ENCODE measurements around the gene TMEM141. TPM values are rescaled to one million over a fixed set of nuclear protein-coding genes. Genes with fewer than 3 reads are reported as not detected.
"Not testable (repeated sequence)": the region's sequence is repeated elsewhere in the genome, so short reads cannot be mapped to it uniquely, and the experiment has no call there.

TMEM141 gene
- total RNA-seq, 5 donors from 2014 or later (not counting 1 experiment from before 2014, with no cell fraction given): 24.4 to 53.5 (median 45.8) TPM

DNA sequence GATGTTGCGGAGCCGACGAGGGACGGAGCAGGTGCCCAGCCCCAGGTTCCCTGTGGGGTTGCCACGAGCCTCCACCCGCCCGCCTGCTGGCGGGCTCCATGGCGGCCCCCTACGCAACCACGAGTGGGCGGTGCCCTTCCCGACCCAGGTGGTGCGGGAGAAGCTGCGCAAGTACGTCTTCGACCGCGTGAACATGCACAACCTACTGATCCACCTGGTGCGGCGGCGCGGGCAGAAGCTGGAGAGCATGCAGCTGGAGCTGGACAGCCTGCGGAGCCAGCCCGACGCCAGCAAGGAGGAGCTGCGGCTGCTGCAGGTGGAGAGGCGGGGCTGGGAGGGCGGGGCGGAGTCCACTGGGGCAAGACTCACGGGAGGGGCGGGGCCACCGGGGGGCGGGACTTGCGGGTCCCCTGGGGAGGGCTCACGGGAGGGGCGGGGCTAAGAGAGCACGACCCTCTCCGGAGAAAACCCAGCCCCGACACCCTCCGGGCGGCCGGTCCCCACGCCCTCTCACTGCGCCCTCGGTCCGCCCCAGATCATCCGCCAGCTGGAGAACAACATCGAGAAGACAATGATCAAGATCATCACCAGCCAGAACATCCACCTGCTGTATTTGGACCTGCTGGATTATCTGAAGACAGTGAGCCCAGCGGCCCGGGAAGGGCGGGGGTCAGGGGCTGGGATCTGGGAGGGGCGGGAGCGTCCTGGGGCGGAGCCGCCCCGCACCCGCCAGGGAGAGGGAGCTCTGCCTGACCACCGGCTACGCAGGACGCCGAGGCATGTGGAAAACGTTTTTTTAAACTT is 8.9 kb downstream of the TMEM141 start:
- peaks cover 4 to 36% of the 10 kb centered on the region in 2 experiments for H3K4me1 ChIP-seq (ENCODE audit: control insufficient read depth in 1 of 2, extremely low read depth in 1 of 2, insufficient read depth in 2 of 2, low read length in 2 of 2)
- peak overlapping the region; percentile 64 to 71 for H3K4me3 ChIP-seq (ENCODE audit: control insufficient read depth in 1 of 2, extremely low read depth in 1 of 2, low read length in 1 of 2)
- H3K27me3 Mint-ChIP-seq: peaks cover 0 to 2% of the 10 kb centered on the region in 2 donors
- ATAC-seq (replicated peaks in 1 of 4): peak; percentile 77 to 88 (median 82)
- ChIA-PET POLR2A (interaction anchor here (0.5 to 0.7 kb wide), 5 partner anchors 11 to 333 kb away, joined by 3 to 9 read pairs (median 3); no protein-coding TSS in a partner anchor), CTCF (interaction anchor here in 1 of 2 donors (0.5 to 0.6 kb wide), 2 partner anchors 271 to 387 kb away, joined by 3 to 4 read pairs; no protein-coding TSS in a partner anchor)
- H3K4me3 Mint-ChIP-seq: peak overlapping the region; percentile 78 to 81 (median 78)
- DNase-seq: peak; percentile 70 to 96 (median 85)
- peaks cover 0 to 32% of the 10 kb centered on the region in 2 experiments for H3K27me3 ChIP-seq (replicated peaks in 1 of 2; ENCODE audit: control insufficient read depth in 2 of 2, extremely low read depth in 1 of 2, insufficient read depth in 2 of 2, low read length in 1 of 2)
- no peaks in the 10 kb centered on the region for H3K36me3 Mint-ChIP-seq
- H3K36me3 ChIP-seq (ENCODE audit: control insufficient read depth in 2 of 2, extremely low read depth in 1 of 2, insufficient read depth in 1 of 2, low read length in 1 of 2): no peaks in the 10 kb centered on the region
- peak overlapping the region in 1 of 2 donors; percentile 58 for H3K27ac Mint-ChIP-seq
- no peak overlapping the region for H3K27ac ChIP-seq (ENCODE audit: low read length)
- peaks cover 31 to 35% (median 34%) of the 10 kb centered on the region in 3 donors for H3K4me1 Mint-ChIP-seq
- WGBS (ENCODE audit: insufficient coverage): under 1% methylated on average over 45 of the region's 63 CpGs
- H3K9me3 ChIP-seq: no peaks in the 10 kb centered on the region
- no peaks in the 10 kb centered on the region for H3K9me3 Mint-ChIP-seq

DNA sequence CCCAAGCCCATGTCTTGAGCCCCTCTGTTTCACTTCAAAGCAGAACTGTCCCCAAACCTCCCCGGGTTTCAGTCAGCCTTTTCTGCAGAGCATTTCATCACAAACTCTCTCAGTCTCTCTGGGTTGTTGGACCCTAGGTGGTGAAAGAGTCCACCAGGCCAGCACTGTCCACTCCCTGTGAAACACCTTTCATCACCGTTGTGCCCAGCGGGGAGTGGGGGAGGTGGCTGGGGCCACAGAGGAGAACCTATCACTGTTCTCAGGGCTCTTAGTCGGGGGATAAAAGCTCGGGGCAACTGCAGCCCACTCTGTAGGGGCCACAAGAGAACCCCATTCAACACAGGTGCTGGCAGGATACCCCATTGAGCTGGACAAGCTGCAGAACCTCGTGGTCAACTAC is 11.2 kb downstream of the TMEM141 start:
- DNase-seq (no peak), ATAC-seq (replicated peaks in 1 of 4) (no peak)
- H3K27ac ChIP-seq (ENCODE audit: low read length): no peak overlapping the region
- peaks cover 0 to 32% of the 10 kb centered on the region in 2 experiments for H3K27me3 ChIP-seq (replicated peaks in 1 of 2; ENCODE audit: control insufficient read depth in 2 of 2, extremely low read depth in 1 of 2, insufficient read depth in 2 of 2, low read length in 1 of 2)
- H3K4me3 ChIP-seq (ENCODE audit: control insufficient read depth in 1 of 2, extremely low read depth in 1 of 2, low read length in 1 of 2): no peak overlapping the region
- ChIA-PET CTCF (no interaction called here), POLR2A (no interaction called here)
- no peaks in the 10 kb centered on the region for H3K27me3 Mint-ChIP-seq
- peaks cover 10 to 45% of the 10 kb centered on the region in 2 experiments for H3K4me1 ChIP-seq (ENCODE audit: control insufficient read depth in 1 of 2, extremely low read depth in 1 of 2, insufficient read depth in 2 of 2, low read length in 2 of 2)
- no peaks in the 10 kb centered on the region for H3K9me3 ChIP-seq
- no peaks in the 10 kb centered on the region for H3K36me3 Mint-ChIP-seq
- 83% methylated on average over 2 of the region's 6 CpGs for WGBS (ENCODE audit: insufficient coverage)
- peaks cover 0 to 4% of the 10 kb centered on the region in 2 donors for H3K36me3 ChIP-seq (ENCODE audit: control insufficient read depth in 2 of 2, extremely low read depth in 1 of 2, insufficient read depth in 1 of 2, low read length in 1 of 2)
- H3K4me3 Mint-ChIP-seq: peak overlapping the region in 1 of 3 donors; percentile 23
- no peak overlapping the region for H3K27ac Mint-ChIP-seq
- peaks cover 27 to 34% (median 33%) of the 10 kb centered on the region in 3 donors for H3K4me1 Mint-ChIP-seq
- no peaks in the 10 kb centered on the region for H3K9me3 Mint-ChIP-seq

DNA sequence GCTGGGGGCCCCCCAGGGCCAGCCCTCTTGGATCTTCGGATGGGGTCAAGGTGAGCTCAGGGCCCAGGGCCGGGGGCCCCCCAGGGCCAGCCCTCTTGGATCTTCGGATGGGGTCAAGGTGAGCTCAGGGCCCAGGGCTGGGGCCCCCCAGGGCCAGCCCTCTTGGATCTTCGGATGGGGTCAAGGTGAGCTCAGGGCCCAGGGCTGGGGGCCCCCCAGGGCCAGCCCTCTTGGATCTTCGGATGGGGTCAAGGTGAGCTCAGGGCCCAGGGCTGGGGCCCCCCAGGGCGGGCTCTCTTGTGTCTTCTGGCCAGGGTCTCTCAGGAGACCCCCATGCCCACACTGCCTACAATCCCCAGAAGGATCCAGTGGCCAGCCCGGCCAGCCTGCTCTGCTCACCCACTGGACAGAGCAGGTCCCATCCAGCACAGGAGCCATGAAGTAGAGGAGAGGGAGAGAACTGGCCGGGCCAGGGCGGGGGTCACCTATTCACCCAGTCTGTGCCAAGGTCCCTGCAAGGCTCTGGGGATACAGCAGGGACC is 11.9 kb downstream of the TMEM141 start:
- H3K27ac Mint-ChIP-seq; H3K36me3 ChIP-seq (ENCODE audit: control insufficient read depth in 2 of 2, extremely low read depth in 1 of 2, insufficient read depth in 1 of 2, low read length in 1 of 2); CTCF ChIA-PET; ATAC-seq (replicated peaks in 1 of 4); H3K9me3 ChIP-seq; DNase-seq; H3K9me3 Mint-ChIP-seq; POLR2A ChIA-PET; H3K27ac ChIP-seq (ENCODE audit: low read length); H3K4me3 Mint-ChIP-seq; H3K27me3 Mint-ChIP-seq; H3K36me3 Mint-ChIP-seq; H3K4me3 ChIP-seq (ENCODE audit: control insufficient read depth in 1 of 2, extremely low read depth in 1 of 2, low read length in 1 of 2): not testable (repeated sequence)
- 90% methylated on average over 2 of the region's 9 CpGs for WGBS (ENCODE audit: insufficient coverage)
- H3K4me1 Mint-ChIP-seq: peaks cover 24 to 33% (median 33%) of the 10 kb centered on the region in 3 donors
- peaks cover 10 to 45% of the 10 kb centered on the region in 2 experiments for H3K4me1 ChIP-seq (ENCODE audit: control insufficient read depth in 1 of 2, extremely low read depth in 1 of 2, insufficient read depth in 2 of 2, low read length in 2 of 2)
- H3K27me3 ChIP-seq (replicated peaks in 1 of 2; ENCODE audit: control insufficient read depth in 2 of 2, extremely low read depth in 1 of 2, insufficient read depth in 2 of 2, low read length in 1 of 2): peaks cover 0 to 32% of the 10 kb centered on the region in 2 experiments

DNA sequence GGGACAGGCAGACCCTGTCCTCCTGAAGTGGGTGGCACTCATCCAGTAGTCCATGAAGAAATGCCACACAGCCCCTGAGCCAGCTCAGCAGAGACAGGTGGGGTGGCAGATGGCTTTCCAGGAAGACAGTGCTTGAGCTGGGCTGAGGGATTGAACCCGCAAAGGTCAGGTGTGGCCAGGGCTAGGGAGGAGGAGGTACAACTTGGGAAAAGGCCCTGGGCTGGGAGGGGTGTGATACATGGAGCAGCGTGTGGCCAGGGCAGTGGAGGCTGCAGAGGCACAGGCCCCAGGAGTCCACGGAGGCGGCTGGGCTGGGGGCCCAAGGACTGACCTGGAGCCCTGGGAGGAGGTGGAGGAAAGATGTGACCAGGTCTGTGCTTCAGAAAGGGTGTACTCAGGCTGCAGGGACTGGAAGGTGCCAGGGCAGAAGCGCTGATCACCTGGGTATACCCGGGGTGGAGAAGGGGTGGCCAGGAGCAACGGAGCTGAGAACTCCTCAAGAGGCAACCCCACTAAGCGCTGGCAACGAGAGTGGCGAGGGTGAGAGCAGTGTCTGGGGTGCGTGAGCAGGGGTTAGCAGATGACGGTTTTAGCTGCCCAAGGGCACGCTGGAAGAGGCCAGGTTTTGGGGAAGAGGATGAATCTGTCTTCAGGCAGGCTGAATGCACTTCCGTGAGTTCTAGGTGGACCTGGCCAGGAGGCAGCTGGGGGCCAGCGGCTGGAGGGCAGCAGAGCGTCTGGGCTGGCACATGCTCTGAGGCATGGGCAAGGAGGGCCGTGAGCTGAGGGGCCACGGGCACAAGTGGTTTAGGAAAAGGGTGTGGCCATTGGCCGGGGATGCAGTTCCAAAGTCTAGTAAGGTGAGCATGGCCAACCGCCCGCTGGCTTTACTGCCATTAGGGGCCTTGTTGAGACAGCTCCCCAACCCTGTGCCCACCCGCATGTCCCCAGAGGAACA is 12.7 kb downstream of the TMEM141 start:
- H3K36me3 ChIP-seq (ENCODE audit: control insufficient read depth in 2 of 2, extremely low read depth in 1 of 2, insufficient read depth in 1 of 2, low read length in 1 of 2): peaks cover 0 to 4% of the 10 kb centered on the region in 2 donors
- peaks cover 11 to 45% of the 10 kb centered on the region in 2 experiments for H3K4me1 ChIP-seq (ENCODE audit: control insufficient read depth in 1 of 2, extremely low read depth in 1 of 2, insufficient read depth in 2 of 2, low read length in 2 of 2)
- H3K9me3 ChIP-seq: no peaks in the 10 kb centered on the region
- Mint-ChIP-seq H3K36me3 (no peaks in the 10 kb centered on the region), H3K9me3 (no peaks in the 10 kb centered on the region), H3K27me3 (no peaks in the 10 kb centered on the region), H3K4me3 (no peak overlapping the region), H3K4me1 (peaks cover 27 to 35% (median 35%) of the 10 kb centered on the region in 3 donors), H3K27ac (no peak overlapping the region)
- no peak overlapping the region for H3K27ac ChIP-seq (ENCODE audit: low read length)
- no peak for ATAC-seq (replicated peaks in 1 of 4)
- 98% methylated on average over 21 of the region's 22 CpGs for WGBS (ENCODE audit: insufficient coverage)
- H3K4me3 ChIP-seq (ENCODE audit: control insufficient read depth in 1 of 2, extremely low read depth in 1 of 2, low read length in 1 of 2): no peak overlapping the region
- POLR2A ChIA-PET: no interaction called here
- CTCF ChIA-PET: no interaction called here
- no peak for DNase-seq
- H3K27me3 ChIP-seq (replicated peaks in 1 of 2; ENCODE audit: control insufficient read depth in 2 of 2, extremely low read depth in 1 of 2, insufficient read depth in 2 of 2, low read length in 1 of 2): peaks cover 0 to 25% of the 10 kb centered on the region in 2 experiments

DNA sequence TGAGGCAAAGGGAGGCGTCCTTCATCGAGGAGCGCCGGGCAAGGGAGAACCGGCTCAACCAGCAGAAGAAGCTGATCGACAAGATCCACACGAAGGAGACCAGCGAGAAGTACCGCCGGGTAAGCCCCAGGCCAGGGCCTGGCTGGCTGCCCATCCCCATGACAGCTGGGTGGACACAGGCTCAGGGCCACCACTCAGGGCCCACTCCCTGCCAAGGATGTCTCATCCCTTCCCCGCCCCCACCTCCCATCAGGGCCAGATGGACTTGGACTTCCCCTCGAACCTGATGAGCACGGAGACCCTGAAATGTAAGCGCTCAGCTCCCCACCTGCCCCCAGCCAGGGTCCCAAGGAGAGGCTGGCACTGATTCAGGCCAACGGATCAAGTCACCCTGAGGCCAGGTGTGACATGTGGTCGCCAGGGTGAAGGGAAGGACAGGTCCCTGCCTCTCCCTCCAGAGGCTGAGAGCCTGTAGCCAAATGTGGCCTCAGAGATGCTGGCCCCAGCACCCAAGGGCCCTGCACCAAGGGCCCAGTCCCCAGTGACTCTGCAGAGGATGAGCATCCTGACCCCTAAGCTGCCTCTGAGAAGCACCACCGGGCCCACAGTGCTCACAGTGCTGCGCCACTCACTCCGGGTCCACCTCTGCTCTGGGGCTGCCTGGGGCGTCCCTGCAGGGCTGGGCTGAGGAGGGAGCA is 13.5 kb downstream of the TMEM141 start:
- CTCF ChIA-PET: no interaction called here

More for the DNA sequence above, 13.5 kb downstream of the TMEM141 start:
- 95% methylated on average over 15 of the region's 20 CpGs for WGBS (ENCODE audit: insufficient coverage)
- Mint-ChIP-seq H3K27me3 (no peaks in the 10 kb centered on the region), H3K9me3 (no peaks in the 10 kb centered on the region), H3K36me3 (no peaks in the 10 kb centered on the region), H3K27ac (no peak overlapping the region), H3K4me1 (peaks cover 35 to 44% (median 42%) of the 10 kb centered on the region in 3 donors), H3K4me3 (no peak overlapping the region)
- POLR2A ChIA-PET: no interaction called here
- no peak for DNase-seq
- H3K36me3 ChIP-seq (ENCODE audit: control insufficient read depth in 2 of 2, extremely low read depth in 1 of 2, insufficient read depth in 1 of 2, low read length in 1 of 2): peaks cover 0 to 4% of the 10 kb centered on the region in 2 donors
- no peak overlapping the region for H3K27ac ChIP-seq (ENCODE audit: low read length)
- H3K4me1 ChIP-seq (ENCODE audit: control insufficient read depth in 1 of 2, extremely low read depth in 1 of 2, insufficient read depth in 2 of 2, low read length in 2 of 2): peaks cover 16 to 45% of the 10 kb centered on the region in 2 experiments
- peaks cover 0 to 17% of the 10 kb centered on the region in 2 experiments for H3K27me3 ChIP-seq (replicated peaks in 1 of 2; ENCODE audit: control insufficient read depth in 2 of 2, extremely low read depth in 1 of 2, insufficient read depth in 2 of 2, low read length in 1 of 2)
- no peaks in the 10 kb centered on the region for H3K9me3 ChIP-seq
- H3K4me3 ChIP-seq (ENCODE audit: control insufficient read depth in 1 of 2, extremely low read depth in 1 of 2, low read length in 1 of 2): no peak overlapping the region
- ATAC-seq (replicated peaks in 1 of 4): no peak

Measured in T-cell (primary cell).